Endodermal cell (in vitro differentiated cells): ENCODE measurements around the gene RETREG2. TPM values are rescaled to one million over a fixed set of nuclear protein-coding genes. Genes with fewer than 3 reads are reported as not detected.
"Not testable (repeated sequence)": the region's sequence is repeated elsewhere in the genome, so short reads cannot be mapped to it uniquely, and the experiment has no call there.

ENCODE experiments used
- DNase-seq: peaks from one replicate; pipeline ENCODE4 v3.0.0-alpha.2; 2017
- H3K27ac ChIP-seq: 2 replicates; pipeline ENCODE4 v1.5.1; 2013; ENCODE audit warnings: mild to moderate bottlenecking, low read depth, low read length, moderate library complexity
- H3K27me3 ChIP-seq: 2 replicates; pipeline ENCODE4 v1.6.1; 2013; ENCODE audit warnings: mild to moderate bottlenecking, low read length, moderate library complexity; ENCODE audit not compliant: insufficient read depth, control insufficient read depth, poor library complexity, severe bottlenecking
- H3K36me3 ChIP-seq: 2 replicates; pipeline ENCODE4 v1.7.0; 2013; ENCODE audit warnings: mild to moderate bottlenecking, low read length, moderate library complexity; ENCODE audit not compliant: control insufficient read depth, insufficient read depth
- H3K4me1 ChIP-seq: one replicate; pipeline ENCODE4 v1.7.0; 2013; ENCODE audit warnings: low read length; ENCODE audit not compliant: control insufficient read depth, insufficient read depth
- H3K4me3 ChIP-seq: 2 replicates; pipeline ENCODE4 v1.5.1; 2013; ENCODE audit warnings: mild to moderate bottlenecking, low read length, moderate library complexity
- H3K9ac ChIP-seq: 2 replicates; pipeline ENCODE4 v1.6.1; 2013; ENCODE audit warnings: mild to moderate bottlenecking, low read length, moderate library complexity; ENCODE audit not compliant: poor library complexity, severe bottlenecking; ENCODE audit errors: extremely low read depth
- H3K9me3 ChIP-seq: 2 replicates; pipeline ENCODE4 v1.6.1; 2013; ENCODE audit warnings: mild to moderate bottlenecking, low read length, moderate library complexity; ENCODE audit not compliant: control insufficient read depth
- H3K27ac Mint-ChIP-seq: 2 replicates; pipeline ENCODE4 v1.8.0; 2020; ENCODE audit warnings: mixed read lengths
- H3K27me3 Mint-ChIP-seq: 2 replicates; pipeline ENCODE4 v1.8.0; 2021; ENCODE audit warnings: mild to moderate bottlenecking, mixed read lengths; ENCODE audit not compliant: insufficient read depth
- H3K36me3 Mint-ChIP-seq: 2 replicates; pipeline ENCODE4 v1.8.0; 2020; ENCODE audit warnings: low read depth, mixed read lengths
- H3K4me1 Mint-ChIP-seq: 2 replicates; pipeline ENCODE4 v1.8.0; 2020; ENCODE audit warnings: mixed read lengths
- H3K4me3 Mint-ChIP-seq: 2 replicates; pipeline ENCODE4 v1.8.0; 2020; ENCODE audit warnings: mild to moderate bottlenecking, moderate library complexity, mixed read lengths
- H3K9me3 Mint-ChIP-seq: 2 replicates; pipeline ENCODE4 v1.8.0; 2020; ENCODE audit warnings: mild to moderate bottlenecking, mixed read lengths
- CTCF ChIP-seq: fragments of 200-600 bp; sonication (generic); conservative IDR thresholded peaks from 2 replicates; pipeline ENCODE4 v1.5.0; 2021; ENCODE audit warnings: antibody characterized with exemption, mild to moderate bottlenecking
- WGBS, 2 experiments: methylation state at CpG; one replicate each; pipeline versions ENCODE4 v1.1.5 to v1.1.7; 2013; ENCODE audit warnings: missing lambda C conversion rate in 2 of 2, mixed read lengths in 1 of 2; ENCODE audit not compliant: insufficient coverage in 1 of 2, insufficient read length in 1 of 2; 5-methylcytosine and 5-hydroxymethylcytosine counted together
- total RNA-seq, 2 donors: library from RNA; stranded (reverse); fragmentation: NEBNext Ultra II Directional in 1 of 2; extraction: Animal tissue kit (Norgen Biotek cat#: 25700) in 1 of 2; gene quantifications; 2 replicates in 1 of 2; 3 replicates in 1 of 2; pipeline ENCODE4 v1.2.1, GENCODE V29; 2021

The RETREG2 gene
- total RNA-seq, 2 donors from 2014 or later = 67.0 to 73.4 TPM

GRCh38 chr2:219197388-219197787 is 19.3 kb downstream of the RETREG2 start:
- 100% methylated on average over 1 of the region's 1 CpG; no CpG with 5 or more reads in 1 of the 2 experiments for WGBS, 2 experiments
- Mint-ChIP-seq H3K4me3 (no peak overlapping the region), H3K4me1 (no peaks in the 10 kb centered on the region), H3K27me3 (peaks cover 3% of the 10 kb centered on the region), H3K27ac (no peak overlapping the region), H3K36me3 (no peaks in the 10 kb centered on the region), H3K9me3 (peaks cover 9% of the 10 kb centered on the region)
- Histone ChIP-seq H3K9me3 (no peaks in the 10 kb centered on the region), H3K4me3 (no peak overlapping the region), H3K27ac (no peak overlapping the region), H3K36me3 (no peaks in the 10 kb centered on the region), H3K4me1 (no peaks in the 10 kb centered on the region), H3K9ac (no peak overlapping the region), H3K27me3 (peaks cover 5% of the 10 kb centered on the region)
- no peak for DNase-seq
- TF ChIP-seq CTCF = no peak

GRCh38 chr2:219198974-219199373 is 20.9 kb downstream of the RETREG2 start:
- Histone ChIP-seq H3K36me3 (no peaks in the 10 kb centered on the region), H3K4me1 (no peaks in the 10 kb centered on the region), H3K27me3 (peaks cover 5% of the 10 kb centered on the region), H3K27ac (no peak overlapping the region), H3K4me3 (no peak overlapping the region), H3K9ac (no peak overlapping the region), H3K9me3 (no peaks in the 10 kb centered on the region)
- H3K9me3 Mint-ChIP-seq = peaks cover 9% of the 10 kb centered on the region
- DNase-seq = no peak
- no peak overlapping the region for H3K27ac Mint-ChIP-seq
- peaks cover 8% of the 10 kb centered on the region for H3K27me3 Mint-ChIP-seq
- no peaks in the 10 kb centered on the region for H3K36me3 Mint-ChIP-seq
- TF ChIP-seq CTCF = no peak
- 82 to 89% methylated on average over 4 to 5 of the region's 5 CpGs for WGBS, 2 experiments
- no peak overlapping the region for H3K4me3 Mint-ChIP-seq
- H3K4me1 Mint-ChIP-seq = no peaks in the 10 kb centered on the region

GRCh38 chr2:219199470-219200211 is 21.6 kb downstream of the RETREG2 start:
- H3K4me3 Mint-ChIP-seq = no peak overlapping the region
- no peak overlapping the region for H3K4me3 ChIP-seq
- no peak for DNase-seq
- peaks cover 11% of the 10 kb centered on the region for H3K27me3 Mint-ChIP-seq
- H3K27ac ChIP-seq = no peak overlapping the region
- no peaks in the 10 kb centered on the region for H3K36me3 ChIP-seq
- WGBS, 2 experiments = 84 to 92% methylated on average over 6 to 11 of the region's 12 CpGs
- peaks cover 13% of the 10 kb centered on the region for H3K9me3 Mint-ChIP-seq
- TF ChIP-seq CTCF = no peak
- no peak overlapping the region for H3K27ac Mint-ChIP-seq
- H3K4me1 Mint-ChIP-seq = no peaks in the 10 kb centered on the region
- H3K9ac ChIP-seq = no peak overlapping the region
- H3K9me3 ChIP-seq = no peaks in the 10 kb centered on the region
- H3K4me1 ChIP-seq = no peaks in the 10 kb centered on the region
- no peaks in the 10 kb centered on the region for H3K36me3 Mint-ChIP-seq
- peaks cover 5% of the 10 kb centered on the region for H3K27me3 ChIP-seq

- Mint-ChIP-seq H3K27me3 (peaks cover 11% of the 10 kb centered on the region), H3K9me3 (peaks cover 13% of the 10 kb centered on the region)
- not testable (repeated sequence) for H3K4me1 Mint-ChIP-seq, DNase-seq, H3K4me3 ChIP-seq, H3K36me3 ChIP-seq, H3K36me3 Mint-ChIP-seq, H3K27me3 ChIP-seq, H3K9ac ChIP-seq, H3K4me1 ChIP-seq, H3K9me3 ChIP-seq, H3K27ac Mint-ChIP-seq, H3K4me3 Mint-ChIP-seq, H3K27ac ChIP-seq
- 93 to 94% methylated on average over 11 to 26 of the region's 26 CpGs for WGBS, 2 experiments
Measured at GRCh38 chr2:219200502-219201326, 22.6 kb downstream of the RETREG2 start.

- not testable (repeated sequence) for H3K4me1 ChIP-seq, H3K4me1 Mint-ChIP-seq, H3K9me3 ChIP-seq, H3K36me3 ChIP-seq, H3K9ac ChIP-seq, H3K4me3 ChIP-seq, H3K27ac Mint-ChIP-seq, H3K36me3 Mint-ChIP-seq, H3K27me3 ChIP-seq, H3K27ac ChIP-seq, DNase-seq, H3K4me3 Mint-ChIP-seq
- H3K27me3 Mint-ChIP-seq = peaks cover 11% of the 10 kb centered on the region
- WGBS, 2 experiments = 75 to 91% methylated on average over 4 to 18 of the region's 21 CpGs
- peaks cover 13% of the 10 kb centered on the region for H3K9me3 Mint-ChIP-seq
Measured at GRCh38 chr2:219201331-219201730, 23.3 kb downstream of the RETREG2 start.
